LNCaP clone FGC (cell line): ENCODE results near the gene HPS5.
"Not testable (repeated sequence)": the region's sequence is repeated elsewhere in the genome, so short reads cannot be mapped to it uniquely, and the experiment has no call there.

Experiments used
- DNase-seq: peaks from one replicate; pipeline ENCODE4 v3.0.0-alpha.2; 2011; ENCODE audit warnings: low read depth
- H3K4me3 ChIP-seq: 2 replicates; pipeline ENCODE4 v1.5.1; 2011; ENCODE audit warnings: mild to moderate bottlenecking, low read depth, low read length, control low read depth
- CTCF ChIP-seq: IDR thresholded peaks from 2 replicates; pipeline ENCODE4 v1.5.1; 2012; ENCODE audit warnings: mild to moderate bottlenecking; ENCODE audit not compliant: control insufficient read depth, insufficient read depth; ENCODE audit errors: extremely low read depth

HPS5 gene

GRCh38 chr11:18330921-18331320 is 9.0 kb upstream of the HPS5 start:
- no peak for DNase-seq
- H3K4me3 ChIP-seq: no peak overlapping the region
- no peak for TF ChIP-seq CTCF

- DNase-seq: no peak
- no peak for TF ChIP-seq CTCF
- H3K4me3 ChIP-seq: no peak overlapping the region
These were observed 7.4 kb upstream of the HPS5 start for GRCh38 chr11:18329196-18329870.

- DNase-seq: no peak
- TF ChIP-seq CTCF: no peak
- H3K4me3 ChIP-seq: no peak overlapping the region
These were observed 2.4 kb upstream of the HPS5 start for GRCh38 chr11:18324381-18324780.

GRCh38 chr11:18323881-18324280 is 1.9 kb upstream of the HPS5 start:
- H3K4me3 ChIP-seq: peak overlapping the region; percentile 90
- not testable (repeated sequence) for DNase-seq

- DNase-seq: no peak
- peak overlapping the region; percentile 90 for H3K4me3 ChIP-seq
- no peak for TF ChIP-seq CTCF
These were observed 1.1 kb upstream of the HPS5 start for GRCh38 chr11:18322818-18323570.

- no peak for DNase-seq
- no peak for TF ChIP-seq CTCF
These were observed 367 bp downstream of the HPS5 start for GRCh38 chr11:18321578-18321968.

GRCh38 chr11:18320617-18321016 is 1.3 kb downstream of the HPS5 start:
- H3K4me3 ChIP-seq: peak overlapping the region; percentile 90
- no peak for DNase-seq
- TF ChIP-seq CTCF: no peak

More at GRCh38 chr11:18321578-18321968, 367 bp downstream of the HPS5 start:
- H3K4me3 ChIP-seq: peak overlapping the region; percentile 90
